IMR-90 (cell line): ENCODE measurements around the gene BEST1. TPM values are rescaled to one million over a fixed set of nuclear protein-coding genes. Genes with fewer than 3 reads are reported as not detected.

ENCODE experiments used
- CTCF ChIP-seq: conservative IDR thresholded peaks from 2 replicates; pipeline ENCODE4 v1.5.1; 2012; ENCODE audit warnings: mild to moderate bottlenecking, low read depth, low read length, improper control_type of control experiment
- polyA plus RNA-seq, 3 experiments: library from polyadenylated mRNA; depleted of rRNA; stranded (reverse); fragments of >200 nt; gene quantifications; 2 replicates each; pipeline ENCODE4 v1.2.3, GENCODE V29; 2012; ENCODE audit warnings: low replicate concordance in 1 of 3
- total RNA-seq: library from RNA; depleted of rRNA; stranded (reverse); fragments of >200 nt; gene quantifications from 2 replicates; pipeline ENCODE4 v1.2.3, GENCODE V29; 2012

BEST1 gene
- total and polyA plus RNA-seq, 2 of the 4 experiments (the other 2 are of a cell fraction), result 0.90 to 1.4 TPM

- no peak for TF ChIP-seq CTCF
These were observed 39.7 kb upstream of the BEST1 start (continued) for GRCh38 chr11:61910187-61911127.
